Activated gamma-delta T cell treated with anti-CD3 and anti-CD28 coated beads, Interleukin-2, amount 50 U/mL, for 16 hours (primary cell): ENCODE measurements around the gene AAK1.
"Not testable (repeated sequence)": the region's sequence is repeated elsewhere in the genome, so short reads cannot be mapped to it uniquely, and the experiment has no call there.

Source experiments
- DNase-seq: peaks from one replicate; pipeline ENCODE4 v3.0.0-alpha.2; 2020; ENCODE audit warnings: low read depth

AAK1 gene

DNA sequence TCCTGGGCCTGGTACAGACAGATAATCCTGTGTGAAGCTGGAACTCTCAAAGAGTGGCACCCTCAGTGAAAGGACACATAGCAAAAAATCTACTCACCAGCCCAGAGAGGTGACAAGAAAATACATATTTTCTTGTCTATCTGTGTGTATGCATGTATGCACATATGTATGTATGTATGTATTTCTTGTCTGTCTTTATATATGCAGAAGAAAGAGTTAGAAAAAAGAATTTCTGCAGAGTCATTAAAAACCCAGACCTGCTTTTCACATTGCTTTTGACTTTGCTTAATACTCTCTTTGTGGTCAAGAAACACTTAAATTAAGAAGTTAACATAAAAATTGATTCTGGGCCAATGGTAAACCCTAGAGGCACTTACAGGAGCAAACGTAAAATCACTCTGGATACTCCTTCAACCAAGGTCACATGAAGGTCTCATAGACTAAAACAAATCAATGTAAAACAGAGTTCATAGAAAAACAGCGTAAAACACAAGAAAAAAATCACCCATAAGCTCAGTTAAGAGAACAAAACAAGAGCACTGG, 16.5 kb upstream of the AAK1 start:
- no peak for DNase-seq

DNA sequence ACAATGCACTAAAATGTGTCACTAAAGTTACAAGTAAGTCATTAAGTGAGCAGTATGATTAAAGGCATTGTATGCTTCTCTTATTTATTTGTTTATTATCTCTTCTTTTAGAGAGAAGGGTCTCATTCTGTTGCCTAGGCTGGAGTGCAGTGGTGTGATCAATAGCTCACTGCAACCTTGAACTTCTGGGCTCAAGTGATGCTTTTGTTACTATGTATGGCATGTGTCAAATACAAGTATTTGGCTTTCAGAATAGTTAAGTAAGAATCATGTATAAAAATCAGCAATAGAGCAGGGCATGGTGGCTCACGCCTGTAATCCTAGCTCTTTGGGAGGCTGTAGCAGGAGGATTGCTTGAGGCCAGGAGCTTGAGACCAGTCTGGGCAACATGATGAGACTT, 15.8 kb upstream of the AAK1 start:
- DNase-seq = no peak

DNA sequence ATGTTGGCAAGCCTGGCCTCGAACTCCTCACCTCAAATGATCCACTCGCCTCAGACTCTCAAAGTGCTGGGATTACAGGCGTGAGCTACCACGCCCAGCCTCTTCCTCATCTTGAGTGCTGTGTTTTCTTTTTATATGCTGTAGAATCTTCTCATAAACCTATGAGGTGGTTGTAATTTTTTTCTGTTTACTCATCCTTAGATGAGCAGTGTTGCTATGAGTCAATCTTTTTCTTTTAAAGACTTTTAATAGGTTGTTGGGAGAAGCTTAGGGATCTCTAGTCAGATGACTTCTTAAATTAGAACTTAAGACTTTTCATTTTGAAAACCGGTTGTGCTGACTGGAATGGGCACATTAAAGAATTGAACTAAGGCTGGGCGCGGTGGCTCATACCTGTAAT, 8.7 kb upstream of the AAK1 start:
- DNase-seq = no peak

DNA sequence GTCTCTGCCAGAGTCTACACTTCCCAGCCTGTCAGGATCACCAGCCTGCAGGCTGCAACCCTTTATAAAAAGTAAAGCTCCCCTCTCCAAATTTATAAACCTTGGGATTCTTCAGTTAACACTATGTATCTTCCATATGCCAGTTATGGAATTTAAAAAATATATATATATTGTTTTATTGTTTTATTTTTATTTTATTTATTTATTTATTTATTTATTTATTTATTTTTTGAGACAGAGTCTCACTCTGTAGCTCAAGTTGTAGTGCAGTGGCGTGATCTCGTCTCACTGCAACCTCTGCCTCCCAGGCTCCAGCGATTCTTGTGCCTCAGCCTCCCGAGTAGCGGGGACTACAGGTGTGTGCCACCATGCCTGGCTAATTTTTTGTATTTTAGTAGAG, 3.7 kb upstream of the AAK1 start:
- not testable (repeated sequence) for DNase-seq

DNA sequence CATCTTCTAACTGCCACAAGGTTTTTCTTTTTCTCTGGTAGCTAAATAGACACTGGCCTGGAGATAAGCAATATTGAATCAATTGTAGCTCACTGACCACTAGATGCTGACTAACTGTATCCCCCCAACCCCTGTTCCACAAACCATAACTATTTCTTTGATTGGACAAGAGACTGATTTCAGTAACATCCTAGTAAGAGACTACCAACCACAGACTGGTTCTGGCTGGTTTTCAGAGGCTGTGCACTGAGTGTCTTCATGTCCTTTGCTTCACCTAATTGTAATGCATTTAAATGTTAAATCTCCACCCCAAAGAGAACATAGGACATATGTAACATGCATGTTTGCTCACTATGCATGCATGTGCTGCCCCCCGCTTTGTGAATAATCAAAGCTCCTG, 3.2 kb upstream of the AAK1 start:
- DNase-seq = no peak

DNA sequence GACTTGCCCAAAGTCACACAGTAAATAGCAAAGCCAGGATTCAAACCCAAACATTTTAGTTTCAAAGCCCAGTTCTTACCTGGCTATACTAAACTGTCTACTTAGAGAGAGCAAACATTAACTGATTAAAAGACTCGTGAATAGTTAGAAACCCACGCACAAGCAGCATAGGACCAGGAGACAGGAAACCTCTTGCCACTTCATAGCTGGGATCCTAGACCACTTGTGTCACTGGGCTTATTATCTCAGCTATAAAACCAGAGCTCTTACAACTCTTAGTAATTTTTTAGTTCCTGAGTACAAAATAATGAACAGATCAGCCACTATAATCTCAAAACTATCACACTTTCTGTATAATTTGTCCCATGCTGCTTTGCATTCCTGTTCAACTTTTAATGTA, 2.4 kb upstream of the AAK1 start:
- DNase-seq = no peak

DNA sequence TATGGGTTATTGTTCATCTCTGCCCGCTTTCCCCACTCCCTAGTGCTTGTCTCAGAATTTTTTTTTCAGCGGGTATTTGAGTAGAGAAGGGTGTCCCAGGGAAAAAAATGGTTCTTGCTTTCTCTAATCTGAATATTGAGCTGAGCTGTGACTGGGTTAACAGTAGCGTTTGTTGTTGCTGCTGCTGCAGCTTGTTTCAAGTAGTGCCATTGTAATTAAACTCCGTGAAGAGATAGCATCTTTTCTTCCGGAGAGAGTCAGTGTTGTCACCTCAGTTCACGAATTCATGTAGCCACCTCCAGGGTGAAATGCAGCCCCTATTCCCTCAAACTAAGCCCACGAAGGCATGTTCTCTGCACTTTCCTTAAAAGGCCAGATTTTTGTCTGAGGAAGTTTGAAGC, 1.5 kb upstream of the AAK1 start:
- DNase-seq = no peak

DNA sequence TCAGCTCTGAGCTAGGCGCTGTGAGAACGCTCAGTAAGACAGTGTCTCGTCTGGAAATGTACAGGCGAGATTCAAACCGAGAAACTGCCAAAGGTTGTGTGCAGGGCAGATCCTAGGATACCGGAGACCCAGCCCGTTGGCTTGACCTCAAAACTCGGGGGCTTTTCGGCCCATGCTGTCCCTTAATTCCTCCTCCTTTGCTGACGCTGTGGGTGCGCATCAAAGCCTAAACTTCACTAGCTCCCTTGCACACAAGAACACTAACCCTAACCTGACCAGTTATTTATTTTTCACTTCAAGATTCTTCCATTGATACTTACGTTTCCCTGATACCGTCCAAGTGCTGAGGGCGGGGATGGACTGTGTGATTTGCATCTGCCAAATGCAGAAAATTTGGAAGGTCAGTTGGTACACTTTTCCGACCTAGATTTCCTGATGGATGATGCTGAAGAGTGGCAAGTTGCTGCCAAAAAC, 1.0 kb upstream of the AAK1 start:
- no peak for DNase-seq

DNA sequence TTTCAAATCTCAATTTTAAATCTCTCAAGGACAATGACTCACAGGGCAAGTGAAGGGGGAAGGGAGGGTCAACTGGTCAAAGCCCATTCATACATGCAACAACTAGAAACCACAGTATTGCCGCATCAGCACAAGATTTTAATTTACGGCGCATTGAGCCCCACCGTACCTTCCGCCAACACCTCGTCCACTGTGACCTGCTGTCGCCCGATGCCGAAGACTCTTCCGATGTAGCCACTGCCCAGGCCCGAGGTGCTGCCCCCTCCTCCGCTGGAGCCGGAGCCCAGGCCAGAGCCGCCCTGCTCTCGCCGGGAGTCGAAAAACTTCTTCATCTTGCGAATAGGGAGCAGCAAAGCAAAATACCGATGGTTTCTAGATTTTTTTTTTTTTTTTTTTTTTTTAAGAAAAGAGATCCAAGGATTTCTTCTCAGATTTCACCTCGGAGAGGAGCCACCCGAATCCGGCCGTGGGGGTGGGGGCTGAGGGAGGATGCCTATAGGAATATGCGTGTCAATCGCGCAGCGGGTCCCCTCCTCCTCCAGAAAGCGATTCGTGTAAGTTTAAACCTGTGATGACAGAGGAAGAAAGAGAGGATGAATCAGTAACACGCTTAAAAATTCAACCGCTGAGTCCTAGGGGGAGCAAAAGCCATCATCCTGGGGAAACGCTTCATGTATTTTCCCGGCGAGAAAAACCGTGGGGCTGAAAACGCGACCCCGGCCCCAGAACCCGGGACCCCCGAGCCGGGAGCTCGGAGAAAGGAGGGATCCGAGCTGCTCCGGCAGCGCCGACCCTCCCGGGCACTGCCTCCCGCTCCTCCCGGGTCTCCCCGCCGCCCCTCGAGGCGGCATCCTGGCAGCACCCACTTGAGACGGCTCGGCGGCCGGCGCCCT, 584 bp downstream of the AAK1 start:
- DNase-seq = peak; percentile 25

DNA sequence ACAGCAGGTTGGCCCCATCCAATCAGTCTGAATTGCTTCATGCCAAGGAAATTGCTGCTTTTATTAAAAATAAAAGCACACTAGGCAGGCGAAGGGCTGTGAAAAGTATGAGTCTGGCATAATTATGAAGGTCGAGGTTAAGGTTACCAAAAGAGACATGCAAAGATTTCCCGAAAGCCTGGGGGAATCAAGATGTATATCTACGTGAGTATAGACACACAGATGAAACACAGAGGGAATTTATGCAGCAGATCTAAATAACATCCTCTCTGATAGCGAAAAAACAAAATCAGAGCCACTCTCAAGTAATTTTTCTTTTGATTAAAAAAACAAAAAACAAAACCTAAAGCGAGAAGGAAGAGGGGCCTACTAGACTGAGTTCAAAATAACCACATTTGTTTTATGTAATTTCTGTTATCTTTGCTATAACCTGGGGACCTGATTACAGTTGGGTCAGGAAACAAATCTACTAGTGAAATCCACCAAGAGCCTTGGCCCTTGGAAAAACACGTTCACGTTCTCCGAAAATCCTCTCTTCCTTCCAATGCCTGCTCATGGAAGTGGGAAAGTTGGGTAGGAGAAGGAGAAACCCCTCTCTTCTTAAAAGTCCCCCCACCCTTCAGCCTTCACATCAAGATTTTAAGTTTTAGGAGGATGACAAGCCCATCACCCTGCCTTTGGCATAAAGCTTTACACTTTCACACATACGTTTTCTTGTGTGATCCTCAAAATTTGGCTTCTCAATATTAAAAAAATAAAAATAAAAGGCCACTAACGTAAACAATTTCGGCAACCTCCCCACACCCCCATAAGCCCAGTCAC, 1.4 kb downstream of the AAK1 start:
- no peak for DNase-seq

DNA sequence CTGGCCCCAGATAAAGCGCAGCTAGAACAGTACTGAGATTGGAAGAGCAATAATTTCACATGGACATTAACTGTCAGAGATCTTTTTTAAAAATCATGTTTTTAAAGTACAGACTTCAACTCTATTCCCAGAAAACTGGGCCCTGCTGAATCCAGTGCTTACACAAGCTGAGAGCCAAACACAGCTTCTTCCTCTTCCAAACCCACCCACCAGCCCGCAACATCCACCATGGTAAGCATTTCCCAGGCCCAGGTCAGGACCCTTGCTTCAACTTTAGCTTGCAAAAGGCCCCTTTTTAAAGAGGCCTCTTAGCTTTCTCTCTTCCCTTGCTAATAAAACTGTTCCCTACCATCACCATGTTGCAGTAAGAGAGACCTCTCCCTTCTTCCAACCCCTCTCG, 2.1 kb downstream of the AAK1 start:
- no peak for DNase-seq

DNA sequence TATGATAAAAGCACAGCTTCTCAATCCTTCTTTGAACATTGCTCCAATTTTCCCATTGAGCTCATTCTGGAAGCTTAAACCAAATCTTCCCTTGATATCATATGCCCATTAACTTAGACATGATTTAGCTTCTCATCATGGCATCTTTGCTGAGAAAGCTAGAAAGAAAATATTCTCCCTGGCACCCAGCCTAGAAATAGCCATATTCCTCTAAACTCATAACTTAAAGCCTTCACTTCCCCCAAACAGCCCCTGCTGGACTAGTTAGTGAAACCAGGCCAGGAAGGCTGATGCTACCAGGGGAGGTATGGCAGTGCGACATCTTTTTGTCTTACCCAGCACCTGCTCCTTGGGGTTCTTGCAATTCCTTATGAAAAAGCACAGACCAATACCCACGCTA, 4.3 kb downstream of the AAK1 start:
- DNase-seq = no peak

DNA sequence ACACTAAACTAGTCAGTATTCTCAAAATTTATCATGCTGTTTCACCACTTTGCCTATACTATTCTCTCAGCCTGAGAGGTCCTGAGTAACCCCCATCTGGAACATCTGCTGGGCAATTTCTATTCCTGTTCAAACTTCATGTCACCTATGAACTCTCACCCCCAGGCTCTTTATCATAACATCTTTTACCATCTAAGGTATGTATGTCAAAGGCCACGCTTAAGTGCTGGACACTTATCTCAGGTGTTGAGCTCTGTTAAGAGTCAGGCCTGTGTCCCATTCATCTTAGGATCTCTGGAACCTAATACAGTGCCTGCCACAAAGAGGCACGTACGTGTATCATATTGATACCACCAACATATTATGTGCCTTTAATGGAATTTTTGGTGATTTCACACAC, 4.9 kb downstream of the AAK1 start:
- DNase-seq = no peak

DNA sequence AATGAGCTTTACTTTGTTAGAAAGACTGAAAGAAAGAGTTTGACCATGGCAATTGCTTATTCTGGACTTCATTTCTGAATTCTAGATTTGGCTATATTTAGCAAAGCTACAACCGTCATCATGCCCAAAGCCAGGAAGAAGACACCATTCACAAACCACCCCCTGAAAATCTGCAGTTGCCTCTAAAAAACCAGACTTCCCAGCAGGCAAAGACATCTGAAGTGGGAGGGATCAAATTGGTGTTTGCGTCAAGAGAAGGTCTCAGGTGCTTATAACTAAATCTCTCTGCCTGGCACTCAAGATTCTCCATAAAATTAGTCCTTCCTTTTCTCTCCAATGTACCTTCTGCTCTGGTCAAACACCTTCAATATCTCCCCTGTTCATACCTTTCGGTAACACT, 5.6 kb downstream of the AAK1 start:
- no peak for DNase-seq

DNA sequence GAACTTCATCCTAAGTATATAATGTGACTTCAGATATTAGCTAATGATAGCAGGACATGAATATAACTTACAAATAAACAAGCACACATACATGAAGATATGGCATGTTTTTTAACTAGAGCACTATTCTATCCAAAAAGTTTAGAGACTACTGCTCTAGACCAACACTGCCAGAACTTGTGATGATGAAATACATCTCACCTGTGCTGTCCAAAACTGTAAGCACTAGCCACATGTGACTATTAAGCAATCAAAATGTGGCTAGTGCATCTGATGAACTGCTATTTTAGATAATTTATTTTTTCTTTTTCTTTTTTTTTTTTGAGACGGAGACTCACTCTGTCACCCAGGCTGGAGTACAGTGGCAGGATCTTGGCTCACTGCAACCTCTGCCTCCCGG, 7.1 kb downstream of the AAK1 start:
- no peak for DNase-seq

DNA sequence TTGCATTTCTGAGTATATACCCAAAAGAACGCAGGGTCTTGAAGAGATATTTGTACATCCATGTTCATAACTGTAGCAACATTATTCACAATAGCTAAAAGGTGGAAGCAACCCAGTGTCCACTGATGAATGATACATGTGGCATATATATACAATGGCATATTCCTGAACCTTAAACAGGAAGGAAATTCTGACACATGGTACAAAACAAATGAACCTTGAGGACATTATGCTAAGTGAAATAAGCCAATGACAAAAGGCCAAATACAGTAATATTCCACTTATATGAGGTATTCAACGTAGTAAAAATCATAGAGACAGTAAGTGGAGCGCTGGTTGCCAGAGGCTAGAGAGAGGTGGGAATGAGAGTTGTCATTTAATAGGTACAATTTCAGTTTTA, 8.1 kb downstream of the AAK1 start:
- DNase-seq = no peak

DNA sequence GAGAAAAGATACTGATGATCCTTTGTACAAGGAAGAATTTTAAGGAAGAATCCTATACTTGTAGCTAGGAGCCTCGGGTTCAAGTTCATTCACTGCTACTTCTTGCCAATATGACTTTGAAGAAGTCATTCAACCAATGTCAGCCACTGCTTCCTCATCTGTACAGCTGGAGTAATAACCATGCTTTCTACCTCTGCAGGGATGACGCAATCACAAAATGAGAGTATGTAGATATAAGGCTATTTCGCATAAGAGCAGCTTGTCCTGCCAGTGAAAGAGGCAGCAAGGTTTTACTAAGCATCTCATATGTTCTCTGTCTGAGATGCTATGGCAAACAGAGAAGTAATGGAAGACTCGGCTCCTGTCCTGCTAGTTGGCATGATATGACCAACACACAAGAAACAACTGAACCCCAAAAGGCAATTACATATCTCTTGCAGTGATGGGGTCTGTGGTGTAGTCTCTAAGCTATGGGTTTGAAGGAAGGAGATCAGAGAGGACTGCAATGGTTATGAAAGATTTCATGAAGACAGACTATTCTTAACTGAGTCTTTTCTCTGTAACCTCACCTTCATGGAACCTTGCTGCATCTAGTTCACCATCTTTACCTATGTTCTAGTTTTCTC, 9.2 kb downstream of the AAK1 start:
- DNase-seq = no peak

DNA sequence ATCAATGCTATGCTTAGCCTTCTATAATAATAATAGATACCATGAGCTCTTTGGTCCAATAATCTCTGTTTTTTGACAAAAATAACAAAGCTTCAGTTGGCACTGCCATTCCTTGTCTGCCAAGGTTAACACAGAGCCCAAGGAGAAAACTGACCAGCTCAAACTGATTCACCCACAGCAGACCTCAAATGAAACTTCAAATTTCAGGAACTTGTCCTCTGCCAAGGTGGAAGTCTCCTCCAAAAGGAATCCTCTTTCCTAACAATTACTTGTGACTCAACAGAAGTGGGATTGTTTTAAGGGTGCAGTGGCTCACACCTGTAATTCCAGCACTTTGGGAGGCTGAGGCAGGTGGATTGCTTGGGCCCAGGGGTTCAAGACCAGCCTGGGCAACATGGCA, 12.1 kb downstream of the AAK1 start:
- no peak for DNase-seq

DNA sequence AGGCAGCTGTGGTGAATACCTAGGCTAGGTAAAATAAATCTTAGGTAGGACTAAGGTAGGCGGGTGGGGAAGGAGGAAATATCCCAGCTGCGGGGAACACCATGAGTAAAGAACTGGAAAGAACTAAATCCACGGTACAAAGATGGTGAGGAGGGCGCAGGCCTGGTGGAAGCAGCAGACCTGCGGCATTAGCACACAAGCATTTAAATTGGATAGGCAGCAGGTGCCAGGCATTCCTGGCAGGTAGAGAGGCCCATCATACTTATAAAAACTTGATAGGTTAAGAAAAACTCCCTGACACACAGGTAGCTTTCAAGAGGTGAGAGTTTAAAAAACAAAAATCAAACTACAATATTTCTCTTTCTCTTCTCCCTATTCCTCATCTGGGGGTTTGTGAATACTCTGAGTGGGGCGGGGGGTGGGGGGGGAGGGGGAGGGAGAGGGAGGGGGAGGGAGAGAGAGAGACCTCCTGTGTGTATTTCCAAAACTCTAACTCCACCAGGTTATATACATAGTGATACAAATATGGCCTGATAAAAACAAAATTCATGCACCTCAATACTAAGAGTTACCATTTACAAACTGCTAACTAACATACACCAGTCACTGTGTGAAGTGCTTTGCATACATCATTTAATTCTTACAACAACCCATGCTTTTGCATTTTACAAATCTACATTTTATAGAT, 13.5 kb downstream of the AAK1 start:
- DNase-seq = no peak

DNA sequence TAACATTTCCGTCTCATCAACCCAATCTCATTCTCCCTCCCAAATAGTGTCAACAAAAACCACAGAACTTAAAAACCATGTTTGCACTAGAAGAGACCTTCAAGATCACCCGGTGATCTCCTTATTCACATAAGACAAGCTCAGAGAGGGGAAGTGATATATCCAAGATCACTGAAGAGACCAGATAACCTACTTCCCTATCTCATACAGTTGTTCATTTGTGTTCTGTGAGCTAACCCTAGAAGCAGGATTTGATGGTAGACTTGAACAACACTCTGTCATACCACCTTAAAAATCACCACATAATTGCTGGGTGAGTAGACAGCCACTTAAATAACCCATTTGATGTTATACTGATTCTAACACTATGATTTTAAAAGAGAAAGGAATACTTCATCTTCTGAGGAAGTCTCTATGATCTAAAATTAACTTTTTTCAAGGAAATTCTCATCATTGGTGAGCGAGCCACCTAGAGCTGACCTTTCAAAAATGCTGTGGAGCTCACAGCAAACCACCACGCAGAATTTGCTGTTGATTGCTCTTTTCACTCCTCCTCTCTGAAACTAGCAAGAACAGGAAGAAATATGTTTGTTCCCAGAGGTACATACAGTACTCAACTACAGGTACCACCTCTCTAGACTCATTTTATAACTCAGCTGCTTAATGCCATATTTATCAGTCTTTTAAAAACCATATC, 15.1 kb downstream of the AAK1 start:
- DNase-seq = peak; percentile 20

DNA sequence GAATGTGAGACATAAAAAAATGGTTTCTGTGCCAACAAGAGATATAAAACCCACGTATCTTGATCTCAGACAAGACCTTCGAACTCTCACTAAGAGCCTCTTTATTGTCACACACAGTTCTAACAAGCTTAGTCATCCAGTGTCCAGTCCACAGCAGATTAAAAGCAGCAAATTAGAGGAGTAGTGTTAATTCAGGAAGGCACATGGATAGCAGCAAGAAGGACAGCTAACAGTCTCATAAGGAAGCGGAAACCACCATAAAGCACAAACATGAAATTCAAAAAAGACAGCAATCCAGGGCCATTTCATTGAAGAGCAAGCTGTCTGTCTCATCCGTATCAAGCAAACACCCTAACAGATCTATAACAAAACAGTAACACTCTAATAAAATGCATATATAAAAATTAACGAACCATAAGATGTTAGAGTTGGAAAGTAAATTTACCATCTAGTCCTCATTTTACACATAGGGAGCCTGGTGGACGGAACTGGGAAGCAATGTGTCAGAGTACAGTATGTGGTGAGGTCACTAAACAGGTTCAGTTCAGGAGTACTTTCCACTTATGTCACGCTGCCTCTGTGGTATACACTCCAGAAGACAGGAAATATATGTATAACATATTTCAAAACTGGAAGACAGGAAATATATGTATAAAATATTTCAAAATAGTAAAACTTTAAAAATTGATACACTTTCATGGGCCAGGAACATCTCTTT, 18.3 kb downstream of the AAK1 start:
- no peak for DNase-seq
